GM19193 (cell line): ENCODE results near the gene SEMA4A.

Experiments
- POLR2A ChIP-seq: IDR thresholded peaks from 4 replicates; pipeline ENCODE4 v1.6.1; 2011; ENCODE audit not compliant: insufficient read depth, insufficient read length; ENCODE audit errors: extremely low read depth

Gene SEMA4A

GRCh38 chr1:156221986-156222692 lies 68.8 kb downstream of the SEMA4A start:
- no peak for TF ChIP-seq POLR2A

GRCh38 chr1:156225677-156226014 lies 72.3 kb downstream of the SEMA4A start:
- TF ChIP-seq POLR2A = no peak

GRCh38 chr1:156226116-156226538 lies 72.7 kb downstream of the SEMA4A start:
- TF ChIP-seq POLR2A = no peak

GRCh38 chr1:156226782-156227181 lies 73.4 kb downstream of the SEMA4A start:
- no peak for TF ChIP-seq POLR2A
